ENCODE results near the gene PLOD1. TPM values are rescaled to one million over a fixed set of nuclear protein-coding genes. Genes with fewer than 3 reads are reported as not detected.

The PLOD1 gene
- total RNA-seq, 1 experiment from 2014 or later: 382 TPM

GRCh38 chr1:11982010-11982392 lies 47.5 kb downstream of the PLOD1 start:
- Histone ChIP-seq H3K36me3 (peaks cover 57% of the 10 kb centered on the region), H3K4me1 (replicated peaks) (peaks cover 16% of the 10 kb centered on the region), H3K27ac (no peak overlapping the region), H3K4me3 (no peak overlapping the region), H3K27me3 (replicated peaks) (no peaks in the 10 kb centered on the region), H3K9me3 (replicated peaks) (no peaks in the 10 kb centered on the region)
- DNase-seq (ENCODE audit: low read depth in 1 of 2, low spot score in 2 of 2): no peak

- Histone ChIP-seq H3K4me3 (no peak overlapping the region), H3K4me1 (replicated peaks) (peaks cover 13% of the 10 kb centered on the region), H3K9me3 (replicated peaks) (no peaks in the 10 kb centered on the region), H3K27me3 (replicated peaks) (no peaks in the 10 kb centered on the region), H3K36me3 (peaks cover 61% of the 10 kb centered on the region), H3K27ac (no peak overlapping the region)
- DNase-seq (ENCODE audit: low read depth in 1 of 2, low spot score in 2 of 2): no peak
Measured at GRCh38 chr1:11984121-11984520, 49.6 kb downstream of the PLOD1 start.

DNA sequence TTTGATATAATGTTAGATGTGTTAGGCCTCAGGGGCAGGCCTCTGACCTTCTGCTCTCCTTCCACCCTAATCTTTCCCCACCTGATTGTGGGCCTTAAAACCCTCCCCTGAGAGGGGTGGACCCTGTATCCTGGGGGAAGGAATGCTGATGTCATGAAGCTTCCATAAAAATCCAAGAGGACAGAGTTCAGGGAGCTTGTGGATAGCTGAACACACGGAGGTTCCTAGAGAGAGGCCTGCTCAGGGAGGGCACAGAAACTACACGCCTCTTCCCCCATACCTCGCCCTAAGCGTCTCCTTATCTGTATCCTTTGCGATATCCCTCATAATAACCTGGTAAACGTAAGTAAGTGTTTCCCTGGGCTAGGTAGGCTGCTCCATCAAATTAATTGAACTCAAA lies 50.1 kb downstream of the PLOD1 start:
- Histone ChIP-seq H3K27me3 (replicated peaks) (no peaks in the 10 kb centered on the region), H3K27ac (no peak overlapping the region), H3K4me3 (no peak overlapping the region), H3K9me3 (replicated peaks) (no peaks in the 10 kb centered on the region), H3K36me3 (peaks cover 65% of the 10 kb centered on the region), H3K4me1 (replicated peaks) (peaks cover 8% of the 10 kb centered on the region)
- no peak for DNase-seq (ENCODE audit: low read depth in 1 of 2, low spot score in 2 of 2)

- no peaks in the 10 kb centered on the region for H3K9me3 ChIP-seq (replicated peaks)
- peaks cover 71% of the 10 kb centered on the region for H3K36me3 ChIP-seq
- DNase-seq (ENCODE audit: low read depth in 1 of 2, low spot score in 2 of 2): no peak
- H3K4me1 ChIP-seq (replicated peaks): peaks cover 6% of the 10 kb centered on the region
- no peaks in the 10 kb centered on the region for H3K27me3 ChIP-seq (replicated peaks)
- H3K4me3 ChIP-seq: no peak overlapping the region
- no peak overlapping the region for H3K27ac ChIP-seq
Measured at GRCh38 chr1:11985171-11985570, 50.7 kb downstream of the PLOD1 start.

DNA sequence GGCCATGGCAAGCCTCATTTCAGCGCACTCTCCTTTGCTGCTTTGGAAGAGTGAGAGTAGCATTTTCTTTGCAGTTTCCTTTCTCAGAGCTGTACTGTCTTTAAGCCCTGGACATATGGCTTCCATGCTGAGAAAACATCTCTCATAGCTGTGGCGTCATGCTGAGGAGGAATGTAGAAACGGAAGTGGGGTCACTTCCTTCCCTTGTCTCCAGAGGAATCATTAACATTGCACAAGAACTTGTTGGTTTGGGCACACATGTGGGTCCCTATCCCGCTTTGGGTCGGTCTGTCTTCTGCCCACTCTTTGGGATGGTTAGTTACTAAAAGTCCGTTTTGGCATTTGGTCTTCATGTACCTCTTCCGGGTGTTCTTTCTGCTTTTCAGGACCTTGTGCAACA lies 51.3 kb downstream of the PLOD1 start:
- H3K4me3 ChIP-seq: no peak overlapping the region
- no peak overlapping the region for H3K27ac ChIP-seq
- H3K9me3 ChIP-seq (replicated peaks): no peaks in the 10 kb centered on the region
- peaks cover 4% of the 10 kb centered on the region for H3K4me1 ChIP-seq (replicated peaks)
- DNase-seq (ENCODE audit: low read depth in 1 of 2, low spot score in 2 of 2): no peak
- peaks cover 74% of the 10 kb centered on the region for H3K36me3 ChIP-seq
- no peaks in the 10 kb centered on the region for H3K27me3 ChIP-seq (replicated peaks)

- H3K36me3 ChIP-seq: peaks cover 66% of the 10 kb centered on the region
- peaks cover 13% of the 10 kb centered on the region for H3K4me1 ChIP-seq (replicated peaks)
- no peak for DNase-seq (ENCODE audit: low read depth in 1 of 2, low spot score in 2 of 2)
- H3K27ac ChIP-seq: no peak overlapping the region
- H3K9me3 ChIP-seq (replicated peaks): no peaks in the 10 kb centered on the region
- H3K4me3 ChIP-seq: no peak overlapping the region
- H3K27me3 ChIP-seq (replicated peaks): no peaks in the 10 kb centered on the region
Measured at GRCh38 chr1:11989669-11990068, 55.2 kb downstream of the PLOD1 start.

- no peaks in the 10 kb centered on the region for H3K27me3 ChIP-seq (replicated peaks)
- H3K4me3 ChIP-seq: no peak overlapping the region
- no peak overlapping the region for H3K27ac ChIP-seq
- peaks cover 65% of the 10 kb centered on the region for H3K36me3 ChIP-seq
- H3K9me3 ChIP-seq (replicated peaks): no peaks in the 10 kb centered on the region
- peaks cover 13% of the 10 kb centered on the region for H3K4me1 ChIP-seq (replicated peaks)
- DNase-seq (ENCODE audit: low read depth in 1 of 2, low spot score in 2 of 2): no peak
Measured at GRCh38 chr1:11990303-11991032, 56.0 kb downstream of the PLOD1 start.

DNA sequence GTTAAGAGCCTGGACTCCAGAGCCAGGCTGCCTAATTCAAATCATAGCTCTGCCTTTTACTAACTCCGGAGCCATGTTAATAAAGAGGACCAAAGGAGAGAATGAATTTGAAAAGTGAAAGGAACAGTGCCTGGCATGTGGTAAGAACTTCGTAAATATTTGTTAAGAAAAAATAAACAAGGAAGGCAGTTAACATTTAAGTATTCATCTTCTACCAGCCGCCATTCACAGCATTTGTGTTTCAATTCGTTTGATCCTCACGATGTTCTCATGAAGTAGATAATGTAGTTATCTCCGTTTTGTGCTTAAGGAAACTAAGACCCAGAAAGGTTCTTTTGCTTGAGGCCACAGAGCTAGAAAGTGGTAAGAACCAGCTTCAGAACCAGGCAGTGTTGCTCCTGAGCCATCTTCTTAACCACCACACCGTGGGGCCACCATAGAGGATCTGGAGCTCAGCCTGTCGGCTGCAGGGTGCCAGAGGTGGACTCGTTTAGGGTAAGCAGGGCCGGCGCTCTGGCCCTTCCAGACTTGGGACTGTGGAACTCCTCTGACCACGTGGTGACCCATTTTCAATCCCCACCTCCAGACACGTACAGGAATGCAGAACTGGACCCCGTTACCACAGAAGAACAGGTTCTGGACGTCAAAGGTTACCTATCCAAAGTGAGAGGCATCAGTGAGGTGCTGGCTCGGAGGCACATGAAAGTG lies 57.6 kb downstream of the PLOD1 start:
- H3K27me3 ChIP-seq (replicated peaks): no peaks in the 10 kb centered on the region
- peak in 1 of 2 experiments; percentile 48 for DNase-seq (ENCODE audit: low read depth in 1 of 2, low spot score in 2 of 2)
- peaks cover 13% of the 10 kb centered on the region for H3K4me1 ChIP-seq (replicated peaks)
- H3K9me3 ChIP-seq (replicated peaks): no peaks in the 10 kb centered on the region
- H3K27ac ChIP-seq: no peak overlapping the region
- peaks cover 68% of the 10 kb centered on the region for H3K36me3 ChIP-seq
- no peak overlapping the region for H3K4me3 ChIP-seq

DNA sequence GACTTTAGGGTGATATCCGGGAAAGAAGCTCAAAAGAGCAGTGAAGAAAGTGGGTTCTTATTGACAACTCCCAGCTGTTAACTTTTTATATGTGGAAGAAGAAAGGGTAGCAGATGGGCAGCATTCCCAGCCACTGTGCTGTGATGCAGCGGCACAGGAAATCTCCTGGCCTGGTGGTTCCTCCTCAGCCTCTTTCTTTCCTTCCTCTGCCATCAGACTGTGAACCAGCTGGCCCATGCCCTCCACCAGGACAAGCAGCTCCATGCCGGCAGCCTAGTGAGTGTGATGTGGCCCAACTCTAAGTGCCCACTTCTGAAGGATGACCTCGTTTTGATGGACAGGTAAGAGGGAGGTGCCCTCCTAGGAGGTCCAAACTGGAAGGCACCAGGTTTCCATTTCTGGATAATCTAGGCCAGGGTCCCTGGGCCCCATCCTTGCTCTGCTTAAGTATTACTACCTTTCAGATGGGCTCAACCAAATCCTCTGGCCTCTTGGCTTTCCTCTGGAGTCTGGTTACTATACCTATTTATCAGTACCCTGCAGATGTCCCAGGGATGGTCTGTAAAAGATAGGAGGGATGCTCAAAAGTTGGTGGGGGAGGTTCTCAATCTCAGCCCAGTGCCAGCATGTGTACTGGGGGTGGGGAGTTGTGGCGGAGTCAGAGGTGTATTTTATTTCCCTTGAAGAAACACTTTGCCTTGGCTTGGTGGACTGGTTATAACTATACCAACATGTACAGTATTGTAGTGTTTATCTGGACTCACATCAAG lies 62.7 kb downstream of the PLOD1 start:
- no peaks in the 10 kb centered on the region for H3K27me3 ChIP-seq (replicated peaks)
- DNase-seq (ENCODE audit: low read depth in 1 of 2, low spot score in 2 of 2): no peak
- H3K9me3 ChIP-seq (replicated peaks): no peaks in the 10 kb centered on the region
- H3K4me3 ChIP-seq: no peak overlapping the region
- H3K27ac ChIP-seq: no peak overlapping the region
- peaks cover 83% of the 10 kb centered on the region for H3K36me3 ChIP-seq
- peaks cover 3% of the 10 kb centered on the region for H3K4me1 ChIP-seq (replicated peaks)

DNA sequence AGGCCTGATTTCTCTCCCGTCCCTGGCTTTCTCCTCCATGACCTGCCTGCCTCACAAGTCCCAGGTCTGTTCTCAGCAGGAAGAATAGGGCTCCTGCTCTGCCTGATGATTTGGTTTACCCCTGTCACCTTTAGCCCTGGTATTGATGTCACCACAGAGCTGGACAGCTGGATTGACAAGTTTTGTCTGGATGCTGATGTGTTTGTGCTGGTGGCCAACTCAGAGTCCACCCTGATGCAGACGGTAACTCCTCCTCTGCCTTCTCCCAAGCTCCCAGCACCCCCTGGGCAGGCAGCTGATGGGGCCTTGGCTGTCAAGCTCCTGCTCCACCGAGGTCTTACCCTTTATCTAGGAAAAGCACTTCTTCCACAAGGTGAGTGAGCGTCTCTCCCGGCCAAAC lies 64.1 kb downstream of the PLOD1 start:
- no peak for DNase-seq (ENCODE audit: low read depth in 1 of 2, low spot score in 2 of 2)
- no peaks in the 10 kb centered on the region for H3K9me3 ChIP-seq (replicated peaks)
- no peak overlapping the region for H3K27ac ChIP-seq
- no peaks in the 10 kb centered on the region for H3K27me3 ChIP-seq (replicated peaks)
- no peaks in the 10 kb centered on the region for H3K4me1 ChIP-seq (replicated peaks)
- no peak overlapping the region for H3K4me3 ChIP-seq
- peaks cover 87% of the 10 kb centered on the region for H3K36me3 ChIP-seq

DNA sequence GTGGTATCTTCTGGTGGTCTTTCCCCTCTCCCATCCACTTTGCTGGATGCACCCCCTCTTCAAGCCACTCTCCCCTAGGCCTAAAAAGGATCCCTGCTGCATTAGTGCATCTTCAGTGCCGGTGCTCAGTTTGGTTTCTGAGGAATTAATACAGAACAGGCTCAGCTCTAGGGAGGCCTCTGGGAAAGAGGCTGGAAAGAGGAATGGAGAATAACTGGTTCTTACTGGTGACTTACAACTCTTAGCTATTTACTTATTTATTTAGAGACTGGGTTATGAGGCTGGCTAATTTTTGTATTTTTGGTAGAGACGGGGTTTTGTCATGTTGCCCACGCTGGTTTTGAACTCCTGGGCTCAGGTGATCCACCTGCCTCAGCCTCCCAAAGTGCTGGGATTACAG lies 64.7 kb downstream of the PLOD1 start:
- Histone ChIP-seq H3K27ac (no peak overlapping the region), H3K36me3 (peaks cover 89% of the 10 kb centered on the region), H3K9me3 (replicated peaks) (no peaks in the 10 kb centered on the region), H3K4me1 (replicated peaks) (no peaks in the 10 kb centered on the region), H3K4me3 (no peak overlapping the region), H3K27me3 (replicated peaks) (no peaks in the 10 kb centered on the region)
- no peak for DNase-seq (ENCODE audit: low read depth in 1 of 2, low spot score in 2 of 2)

DNA sequence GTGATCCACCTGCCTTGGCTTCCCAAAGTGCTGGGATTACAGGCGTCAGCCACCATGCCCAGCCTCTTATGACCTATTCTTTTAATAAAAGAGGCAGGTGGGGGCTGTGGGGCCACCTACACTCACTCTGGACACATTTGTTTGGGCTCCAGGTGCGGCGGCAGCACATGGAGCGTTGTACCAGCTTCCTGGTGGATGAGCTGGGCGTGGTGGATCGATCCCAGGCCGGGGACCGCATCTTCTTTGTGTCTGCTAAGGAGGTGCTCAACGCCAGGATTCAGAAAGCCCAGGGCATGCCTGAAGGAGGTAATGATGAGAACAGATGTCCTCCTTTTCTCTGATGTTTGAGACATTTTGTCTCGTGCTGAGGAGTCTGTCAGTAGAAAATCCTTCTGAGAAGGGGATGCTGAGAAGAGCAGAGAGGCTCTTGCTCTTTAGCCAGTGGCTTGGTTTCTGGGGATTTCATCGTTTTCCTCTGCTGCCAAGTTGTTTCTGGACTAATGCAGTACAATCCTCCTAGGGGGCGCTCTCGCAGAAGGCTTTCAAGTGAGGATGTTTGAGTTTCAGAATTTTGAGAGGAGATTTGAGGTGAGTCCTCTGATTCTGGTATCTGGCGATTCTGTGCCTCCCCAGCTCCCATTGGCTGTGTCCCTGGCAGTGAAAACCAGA lies 66.9 kb downstream of the PLOD1 start:
- Histone ChIP-seq H3K27me3 (replicated peaks) (no peaks in the 10 kb centered on the region), H3K36me3 (peaks cover 94% of the 10 kb centered on the region), H3K9me3 (replicated peaks) (no peaks in the 10 kb centered on the region), H3K27ac (no peak overlapping the region), H3K4me1 (replicated peaks) (no peaks in the 10 kb centered on the region), H3K4me3 (no peak overlapping the region)
- DNase-seq (ENCODE audit: low read depth in 1 of 2, low spot score in 2 of 2): no peak

DNA sequence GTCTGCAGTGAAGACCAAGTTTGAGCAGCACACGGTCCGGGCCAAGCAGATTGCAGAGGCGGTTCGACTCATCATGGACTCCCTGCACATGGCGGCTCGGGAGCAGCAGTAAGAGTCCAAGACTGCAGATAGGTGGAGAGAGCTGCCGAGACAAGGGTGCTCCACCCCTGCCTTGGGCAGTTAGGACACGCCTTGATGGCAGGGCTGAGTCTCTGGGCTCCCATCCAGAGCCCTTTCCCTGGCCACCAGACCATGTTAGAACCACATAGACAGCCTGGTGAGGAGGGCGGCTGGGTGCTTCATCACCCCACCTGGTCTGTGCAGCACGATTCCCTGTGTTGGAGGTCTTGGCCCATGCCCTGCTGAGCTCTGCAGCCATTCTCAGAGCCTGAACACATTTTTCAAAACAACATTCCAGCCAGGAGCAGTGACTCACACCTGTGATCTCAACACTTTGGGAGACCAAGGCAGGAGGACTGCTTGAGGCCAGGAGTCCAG lies 67.5 kb downstream of the PLOD1 start:
- DNase-seq (ENCODE audit: low read depth in 1 of 2, low spot score in 2 of 2): no peak
- H3K27me3 ChIP-seq (replicated peaks): no peaks in the 10 kb centered on the region
- no peak overlapping the region for H3K27ac ChIP-seq
- H3K9me3 ChIP-seq (replicated peaks): no peaks in the 10 kb centered on the region
- H3K36me3 ChIP-seq: peaks cover 96% of the 10 kb centered on the region
- H3K4me3 ChIP-seq: no peak overlapping the region
- no peaks in the 10 kb centered on the region for H3K4me1 ChIP-seq (replicated peaks)
